Vagina (tissue), 2 donors: ENCODE measurements around the gene BBS2.

Experiments used
- CTCF ChIP-seq, 3 experiments: fragments of 450-650 bp in 2 of 3; fragments of 200-600 bp in 1 of 3; sonication (generic) in 1 of 3; IDR thresholded peaks; one replicate each; pipeline ENCODE4 v1.5.1; 2017 to 2019; ENCODE audit warnings: antibody characterized with exemption in 3 of 3, mild to moderate bottlenecking in 2 of 3, moderate library complexity in 2 of 3
- POLR2A ChIP-seq, 2 donors: fragments of 450-650 bp; IDR thresholded peaks; one replicate each; pipeline ENCODE4 v1.6.1; 2017; ENCODE audit warnings: antibody characterized with exemption in 2 of 2, mild to moderate bottlenecking in 2 of 2, moderate library complexity in 2 of 2
- POLR2AphosphoS5 ChIP-seq, 2 donors: sonication (generic); formaldehyde crosslinking; IDR thresholded peaks; one replicate each; pipeline ENCODE4 v1.9.0; 2017; ENCODE audit warnings: antibody characterized with exemption in 2 of 2, mild to moderate bottlenecking in 2 of 2, low read depth in 1 of 2; ENCODE audit not compliant: insufficient read depth in 1 of 2

- TF ChIP-seq CTCF (IDR thresholded peaks at IDR 0.05): no peak
- TF ChIP-seq POLR2A (IDR thresholded peaks at IDR 0.05): no peak
- no peak for TF ChIP-seq POLR2AphosphoS5 (IDR thresholded peaks at IDR 0.05; ENCODE audit: insufficient read depth in 1 of 2, low read depth in 1 of 2)
Measured at GRCh38 chr16:56491657-56492261, 28.1 kb downstream of the BBS2 start.
